Breast epithelium (tissue), 4 donors: Measurements from ENCODE around the gene GABRB3. TPM values are rescaled to one million over a fixed set of nuclear protein-coding genes. Genes with fewer than 3 reads are reported as not detected.

ENCODE experiments used
- DNase-seq, 2 donors: peaks; one replicate each; pipeline ENCODE4 v3.0.0-alpha.2; 2019; ENCODE audit warnings: low spot score in 2 of 2
- H3K27ac ChIP-seq, 2 donors: fragments of 200-600 bp; sonication (generic) in 1 of 2; one replicate each; pipeline ENCODE4 v1.5.1; 2016 to 2019; ENCODE audit warnings: mild to moderate bottlenecking in 1 of 2
- H3K27me3 ChIP-seq, 2 donors: fragments of 200-600 bp; sonication (generic) in 1 of 2; one replicate each; pipeline versions ENCODE4 v1.5.1 to v1.6.0; 2017 to 2019; ENCODE audit warnings: control low read depth in 1 of 2, mild to moderate bottlenecking in 1 of 2
- H3K36me3 ChIP-seq: fragments of 200-600 bp; one replicate; pipeline ENCODE4 v1.5.1; 2019
- H3K4me1 ChIP-seq, 2 donors: fragments of 200-600 bp; sonication (generic); one replicate each; pipeline ENCODE4 v1.5.1; 2016 to 2019; ENCODE audit warnings: control low read depth in 1 of 2
- H3K4me3 ChIP-seq, 3 donors: fragments of 200-600 bp; sonication (generic); 1 replicate in 2 of 3; 2 replicates in 1 of 3; pipeline ENCODE4 v1.5.1; 2016 to 2019; ENCODE audit warnings: mild to moderate bottlenecking in 3 of 3, moderate library complexity in 2 of 3
- H3K9me3 ChIP-seq, 2 donors: fragments of 200-600 bp; sonication (generic) in 1 of 2; one replicate each; pipeline ENCODE4 v1.5.1; 2016 to 2019; ENCODE audit warnings: control low read depth in 1 of 2
- CTCF ChIP-seq, 3 donors: fragments of 450-650 bp; IDR thresholded peaks; one replicate each; pipeline ENCODE4 v1.5.1; 2016 to 2017; ENCODE audit warnings: antibody characterized with exemption in 3 of 3, mild to moderate bottlenecking in 3 of 3, moderate library complexity in 3 of 3
- POLR2A ChIP-seq: fragments of 450-650 bp; IDR thresholded peaks from one replicate; pipeline ENCODE4 v1.6.1; 2016; ENCODE audit warnings: antibody characterized with exemption, mild to moderate bottlenecking, moderate library complexity
- POLR2AphosphoS5 ChIP-seq, 3 donors: sonication (generic); formaldehyde crosslinking; IDR thresholded peaks; one replicate each; pipeline ENCODE4 v1.6.1; 2017; ENCODE audit warnings: antibody characterized with exemption in 3 of 3
- intact Hi-C: fragments of 100-400 bp; cut with DNase I; formaldehyde crosslinking; loops from one replicate; pipeline ENCODE4 v1.15.1; 2023; ENCODE audit warnings: low total_unique reads
- total RNA-seq, 3 donors: library from RNA; depleted of rRNA; stranded (reverse); fragments of >200 nt; gene quantifications; one replicate each; pipeline ENCODE4 v1.1.0, GENCODE V29; 2016

The GABRB3 gene
- total RNA-seq, 3 donors from 2014 or later, result 0.98 to 1.8 (median 1.1) TPM

- Histone ChIP-seq H3K27ac (no peak overlapping the region), H3K27me3 (no peaks in the 10 kb centered on the region), H3K4me1 (no peaks in the 10 kb centered on the region), H3K4me3 (no peak overlapping the region), H3K36me3 (no peaks in the 10 kb centered on the region), H3K9me3 (peaks cover 9 to 30% of the 10 kb centered on the region in 2 donors)
- DNase-seq, result no peak
- intact Hi-C loops, result no loop called here
- no peak for TF ChIP-seq CTCF (IDR thresholded peaks at IDR 0.05)
- TF ChIP-seq POLR2A, result no peak
- TF ChIP-seq POLR2AphosphoS5 (IDR thresholded peaks at IDR 0.05), result no peak
Measured at GRCh38 chr15:26736502-26737248, 36.2 kb downstream of the GABRB3 start.

GRCh38 chr15:26731965-26732364, 40.9 kb downstream of the GABRB3 start:
- intact Hi-C loops, result no loop called here
- Histone ChIP-seq H3K4me3 (no peak overlapping the region), H3K4me1 (no peaks in the 10 kb centered on the region), H3K27ac (no peak overlapping the region), H3K27me3 (no peaks in the 10 kb centered on the region), H3K36me3 (no peaks in the 10 kb centered on the region), H3K9me3 (peaks cover 9 to 19% of the 10 kb centered on the region in 2 donors)
- TF ChIP-seq CTCF (IDR thresholded peaks at IDR 0.05) (no peak), POLR2A (no peak), POLR2AphosphoS5 (IDR thresholded peaks at IDR 0.05) (no peak)
- DNase-seq, result no peak

- no peak for TF ChIP-seq POLR2A
- TF ChIP-seq CTCF (IDR thresholded peaks at IDR 0.05), result no peak
- no peak for TF ChIP-seq POLR2AphosphoS5 (IDR thresholded peaks at IDR 0.05)
- no peak for DNase-seq
- Histone ChIP-seq H3K4me1 (no peaks in the 10 kb centered on the region), H3K27ac (no peak overlapping the region), H3K27me3 (no peaks in the 10 kb centered on the region), H3K36me3 (no peaks in the 10 kb centered on the region), H3K4me3 (no peak overlapping the region), H3K9me3 (peaks cover 9 to 19% of the 10 kb centered on the region in 2 donors)
- intact Hi-C loops, result no loop called here
Measured at GRCh38 chr15:26729581-26729980, 43.3 kb downstream of the GABRB3 start.

GRCh38 chr15:26729030-26729429, 43.8 kb downstream of the GABRB3 start:
- DNase-seq, result no peak
- Histone ChIP-seq H3K9me3 (peaks cover 5 to 18% of the 10 kb centered on the region in 2 donors), H3K36me3 (no peaks in the 10 kb centered on the region), H3K27ac (no peak overlapping the region), H3K27me3 (no peaks in the 10 kb centered on the region), H3K4me3 (no peak overlapping the region), H3K4me1 (no peaks in the 10 kb centered on the region)
- no peak for TF ChIP-seq CTCF (IDR thresholded peaks at IDR 0.05)
- TF ChIP-seq POLR2AphosphoS5 (IDR thresholded peaks at IDR 0.05), result no peak
- no peak for TF ChIP-seq POLR2A
- intact Hi-C loops, result no loop called here

- Histone ChIP-seq H3K9me3 (no peaks in the 10 kb centered on the region), H3K27ac (no peak overlapping the region), H3K4me1 (no peaks in the 10 kb centered on the region), H3K27me3 (no peaks in the 10 kb centered on the region), H3K36me3 (no peaks in the 10 kb centered on the region), H3K4me3 (no peak overlapping the region)
- intact Hi-C loops, result no loop called here
- DNase-seq, result no peak
- TF ChIP-seq POLR2A (no peak), CTCF (IDR thresholded peaks at IDR 0.05) (no peak), POLR2AphosphoS5 (IDR thresholded peaks at IDR 0.05) (no peak)
Measured at GRCh38 chr15:26724381-26725150, 48.3 kb downstream of the GABRB3 start.
